ENCODE measurements around the gene LIPE.

Gene LIPE

GRCh38 chr19:42389899-42390298, 37.3 kb downstream of the LIPE start, which contains the start of gene CNFN:
TSS of gene CNFN (minus strand) at chr19:42390297. CDS start at chr19:42389037, 1,260 bp downstream.
- Mint-ChIP-seq H3K36me3 (ENCODE audit: low read depth) (no peaks in the 10 kb centered on the region), H3K27me3 (ENCODE audit: low read depth) (peaks cover 36% of the 10 kb centered on the region), H3K27ac (no peak within 1 kb of the TSS), H3K4me3 (no peak within 1 kb of the TSS), H3K4me1 (ENCODE audit: low read depth) (peaks cover 5% of the 10 kb centered on the region), H3K9me3 (no peaks in the 10 kb centered on the region)

DNA sequence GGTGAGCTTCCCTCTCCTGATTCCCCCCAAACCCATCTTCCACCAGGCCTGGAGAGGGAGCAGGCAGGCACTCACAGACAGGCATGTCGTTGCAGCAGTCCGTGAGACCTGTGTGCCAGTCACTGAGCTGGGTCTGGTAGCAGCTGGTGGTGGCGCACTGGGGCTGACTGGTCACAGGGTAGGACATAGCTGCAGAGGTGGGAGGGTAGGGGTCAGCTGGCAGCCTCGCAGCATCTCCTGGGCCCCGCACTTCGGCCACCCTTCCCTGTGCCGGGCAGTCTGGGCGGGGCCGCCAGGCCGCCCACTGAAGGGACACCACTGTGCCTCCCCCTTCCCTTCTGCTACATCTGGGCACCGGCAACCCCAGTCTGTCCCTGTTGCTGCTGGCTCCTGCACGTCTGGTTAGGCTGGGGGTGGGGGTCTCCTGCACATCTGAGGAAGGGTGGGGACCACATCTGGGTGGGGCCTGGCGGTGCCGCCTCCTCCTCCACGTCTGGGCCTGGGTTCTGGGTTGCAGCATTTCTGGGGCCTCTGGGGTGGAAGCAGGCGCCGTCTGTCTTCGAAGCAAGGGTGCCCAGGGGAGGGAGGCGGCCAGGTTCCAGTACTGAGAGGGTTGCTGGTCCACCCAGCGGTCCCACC, 38.2 kb downstream of the LIPE start:
- no peak overlapping the region for H3K4me3 Mint-ChIP-seq
- no peaks in the 10 kb centered on the region for H3K9me3 Mint-ChIP-seq
- H3K27me3 Mint-ChIP-seq (ENCODE audit: low read depth): peaks cover 36% of the 10 kb centered on the region
- no peaks in the 10 kb centered on the region for H3K36me3 Mint-ChIP-seq (ENCODE audit: low read depth)
- no peak overlapping the region for H3K27ac Mint-ChIP-seq
- peaks cover 5% of the 10 kb centered on the region for H3K4me1 Mint-ChIP-seq (ENCODE audit: low read depth)

DNA sequence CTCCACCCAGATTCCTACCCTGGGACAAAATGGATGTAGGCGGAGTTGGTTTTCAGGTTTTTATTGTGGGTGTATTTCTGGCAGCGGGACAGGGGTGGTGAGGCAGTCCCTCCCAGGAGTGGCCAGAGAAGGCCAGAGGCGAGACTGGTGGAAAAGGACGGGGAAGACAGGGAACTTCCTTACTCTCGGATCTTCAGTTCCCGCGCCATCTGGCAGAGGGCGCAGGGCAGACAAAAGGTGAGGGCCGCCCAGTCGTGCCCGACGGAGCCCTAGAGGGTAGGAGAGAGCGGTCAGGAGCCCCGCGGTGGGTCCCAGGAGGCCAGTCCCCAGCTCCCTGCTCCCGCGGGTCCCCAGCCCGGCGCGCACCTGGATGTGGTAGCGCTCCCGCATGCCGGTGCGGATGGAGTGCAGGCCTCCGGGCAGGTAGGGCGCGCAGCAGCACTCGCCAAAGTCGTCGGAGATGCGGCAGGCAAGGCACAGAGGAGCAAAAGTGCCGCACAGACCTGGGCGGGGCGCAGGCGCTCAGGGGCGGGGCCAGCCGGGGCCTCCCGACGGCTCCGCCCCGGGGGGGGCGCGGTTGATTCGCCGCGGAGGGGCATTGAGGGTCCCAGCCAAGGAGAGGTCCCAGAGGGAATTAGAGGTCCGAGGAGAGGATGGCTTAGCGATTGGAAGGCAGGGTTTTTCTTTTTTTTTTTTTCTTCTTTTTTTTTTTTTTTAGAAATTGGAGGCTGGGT, 40.0 kb downstream of the LIPE start:
- Mint-ChIP-seq H3K9me3 (no peaks in the 10 kb centered on the region), H3K27me3 (ENCODE audit: low read depth) (peaks cover 41% of the 10 kb centered on the region), H3K4me1 (ENCODE audit: low read depth) (peaks cover 5% of the 10 kb centered on the region), H3K4me3 (peak overlapping the region; percentile 49), H3K36me3 (ENCODE audit: low read depth) (no peaks in the 10 kb centered on the region), H3K27ac (no peak overlapping the region)

DNA sequence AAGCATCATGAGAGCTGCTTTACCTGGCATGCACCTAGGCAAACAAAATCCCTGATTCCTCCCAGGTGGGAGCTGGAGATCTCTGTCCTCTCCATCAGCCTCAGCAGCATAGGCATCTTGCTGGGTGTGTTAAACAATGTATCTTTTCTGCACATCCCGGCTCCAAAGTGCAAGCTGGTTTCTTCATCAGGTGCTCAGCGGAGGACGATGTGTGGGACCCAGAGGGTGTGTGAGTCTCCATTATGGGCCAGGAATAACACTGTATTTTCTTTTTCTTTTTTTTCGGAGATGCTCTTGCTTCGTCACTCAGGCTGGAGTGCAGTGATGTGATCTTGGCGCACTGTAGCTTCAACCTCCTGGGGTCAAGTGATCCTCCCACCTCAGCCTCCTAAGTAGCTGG, 47.0 kb downstream of the LIPE start:
- H3K27ac Mint-ChIP-seq: no peak overlapping the region
- no peak overlapping the region for H3K4me3 Mint-ChIP-seq
- peaks cover 7% of the 10 kb centered on the region for H3K27me3 Mint-ChIP-seq (ENCODE audit: low read depth)
- no peaks in the 10 kb centered on the region for H3K36me3 Mint-ChIP-seq (ENCODE audit: low read depth)
- H3K4me1 Mint-ChIP-seq (ENCODE audit: low read depth): no peaks in the 10 kb centered on the region
- no peaks in the 10 kb centered on the region for H3K9me3 Mint-ChIP-seq

- Mint-ChIP-seq H3K4me1 (ENCODE audit: low read depth) (no peaks in the 10 kb centered on the region), H3K27ac (no peak overlapping the region), H3K27me3 (ENCODE audit: low read depth) (peaks cover 7% of the 10 kb centered on the region), H3K9me3 (no peaks in the 10 kb centered on the region), H3K36me3 (ENCODE audit: low read depth) (no peaks in the 10 kb centered on the region), H3K4me3 (no peak overlapping the region)
These were observed 48.7 kb downstream of the LIPE start for GRCh38 chr19:42378225-42379215.

DNA sequence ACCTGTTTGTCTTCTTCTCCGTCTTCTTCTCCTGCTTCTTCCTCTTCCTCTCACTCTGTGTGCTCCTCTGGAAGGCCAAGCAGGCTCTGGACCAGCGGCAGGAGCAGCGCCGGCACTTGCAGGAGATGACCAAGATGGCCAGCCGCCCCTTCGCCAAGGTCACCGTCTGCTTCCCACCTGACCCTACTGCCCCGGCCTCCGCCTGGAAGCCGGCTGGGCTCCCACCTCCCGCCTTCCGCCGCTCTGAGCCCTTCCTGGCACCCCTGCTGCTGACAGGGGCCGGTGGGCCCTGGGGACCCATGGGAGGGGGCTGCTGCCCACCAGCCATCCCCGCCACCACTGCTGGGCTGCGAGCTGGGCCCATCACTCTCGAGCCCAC, 51.0 kb downstream of the LIPE start:
- Mint-ChIP-seq H3K36me3 (ENCODE audit: low read depth) (no peaks in the 10 kb centered on the region), H3K9me3 (no peaks in the 10 kb centered on the region), H3K4me1 (ENCODE audit: low read depth) (no peaks in the 10 kb centered on the region), H3K27ac (no peak overlapping the region), H3K27me3 (ENCODE audit: low read depth) (no peaks in the 10 kb centered on the region), H3K4me3 (no peak overlapping the region)

GRCh38 chr19:42375415-42376176, 51.6 kb downstream of the LIPE start:
- Mint-ChIP-seq H3K4me3 (no peak overlapping the region), H3K27me3 (ENCODE audit: low read depth) (no peaks in the 10 kb centered on the region), H3K27ac (no peak overlapping the region), H3K4me1 (ENCODE audit: low read depth) (no peaks in the 10 kb centered on the region), H3K36me3 (ENCODE audit: low read depth) (no peaks in the 10 kb centered on the region), H3K9me3 (no peaks in the 10 kb centered on the region)

- Mint-ChIP-seq H3K4me1 (ENCODE audit: low read depth) (no peaks in the 10 kb centered on the region), H3K27me3 (ENCODE audit: low read depth) (no peaks in the 10 kb centered on the region), H3K4me3 (no peak overlapping the region), H3K36me3 (ENCODE audit: low read depth) (no peaks in the 10 kb centered on the region), H3K27ac (no peak overlapping the region), H3K9me3 (no peaks in the 10 kb centered on the region)
These were observed 52.3 kb downstream of the LIPE start for GRCh38 chr19:42374826-42375376.

DNA sequence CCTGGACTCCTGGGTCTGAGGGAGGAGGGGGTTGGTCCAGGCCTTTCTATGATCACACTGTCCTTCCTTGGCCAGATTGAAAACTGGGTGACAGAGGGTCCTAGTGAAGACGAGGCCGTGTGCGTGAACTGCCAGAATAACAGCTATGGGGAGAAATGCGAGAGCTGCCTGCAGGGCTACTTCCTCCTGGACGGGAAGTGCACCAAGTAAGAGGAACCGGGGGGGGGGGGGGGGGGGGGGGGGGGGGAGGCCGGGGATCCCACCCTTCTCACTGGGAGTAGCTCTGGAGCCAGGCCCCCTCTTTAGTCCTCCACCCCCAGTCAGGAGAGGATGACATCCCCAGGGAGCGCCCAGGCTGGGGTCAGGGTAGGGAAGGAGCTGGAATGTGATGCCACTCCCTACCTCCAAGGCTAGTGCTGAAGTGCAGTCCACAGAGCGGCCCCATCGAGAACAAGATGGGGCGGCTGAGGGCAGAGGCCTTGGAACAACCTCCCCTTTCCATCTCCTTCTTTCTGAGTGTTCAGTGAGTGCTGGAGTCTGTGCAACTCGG, 56.5 kb downstream of the LIPE start:
- Mint-ChIP-seq H3K4me3 (no peak overlapping the region), H3K36me3 (ENCODE audit: low read depth) (no peaks in the 10 kb centered on the region), H3K27me3 (ENCODE audit: low read depth) (no peaks in the 10 kb centered on the region), H3K4me1 (ENCODE audit: low read depth) (no peaks in the 10 kb centered on the region), H3K27ac (no peak overlapping the region), H3K9me3 (no peaks in the 10 kb centered on the region)

DNA sequence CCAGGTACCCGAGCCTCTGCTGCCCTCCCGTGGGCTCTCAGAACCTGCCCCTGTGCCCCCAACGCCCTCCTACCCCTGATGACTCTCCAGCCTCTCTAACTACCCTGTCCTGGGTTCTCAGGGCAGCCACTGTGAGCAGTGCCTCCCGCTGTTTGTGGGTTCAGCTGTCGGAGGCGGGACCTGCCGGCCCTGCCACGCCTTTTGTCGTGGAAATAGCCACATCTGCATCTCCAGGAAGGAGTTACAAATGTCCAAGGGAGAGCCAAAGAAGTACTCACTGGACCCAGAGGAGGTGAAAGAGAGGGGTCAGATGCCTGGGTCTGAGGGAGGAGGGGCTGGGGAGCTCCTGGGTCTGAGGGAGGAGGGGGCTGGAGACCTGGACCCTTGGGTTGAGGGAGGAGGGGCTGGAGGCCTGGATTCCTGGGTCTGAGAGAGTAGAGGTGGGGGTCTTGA, 57.1 kb downstream of the LIPE start:
- Mint-ChIP-seq H3K27me3 (ENCODE audit: low read depth) (no peaks in the 10 kb centered on the region), H3K27ac (no peak overlapping the region), H3K4me3 (no peak overlapping the region), H3K4me1 (ENCODE audit: low read depth) (no peaks in the 10 kb centered on the region), H3K9me3 (no peaks in the 10 kb centered on the region), H3K36me3 (ENCODE audit: low read depth) (no peaks in the 10 kb centered on the region)

GRCh38 chr19:42369433-42370067, 57.6 kb downstream of the LIPE start:
- no peaks in the 10 kb centered on the region for H3K9me3 Mint-ChIP-seq
- no peaks in the 10 kb centered on the region for H3K36me3 Mint-ChIP-seq (ENCODE audit: low read depth)
- H3K27me3 Mint-ChIP-seq (ENCODE audit: low read depth): no peaks in the 10 kb centered on the region
- no peak overlapping the region for H3K27ac Mint-ChIP-seq
- H3K4me1 Mint-ChIP-seq (ENCODE audit: low read depth): no peaks in the 10 kb centered on the region
- no peak overlapping the region for H3K4me3 Mint-ChIP-seq

DNA sequence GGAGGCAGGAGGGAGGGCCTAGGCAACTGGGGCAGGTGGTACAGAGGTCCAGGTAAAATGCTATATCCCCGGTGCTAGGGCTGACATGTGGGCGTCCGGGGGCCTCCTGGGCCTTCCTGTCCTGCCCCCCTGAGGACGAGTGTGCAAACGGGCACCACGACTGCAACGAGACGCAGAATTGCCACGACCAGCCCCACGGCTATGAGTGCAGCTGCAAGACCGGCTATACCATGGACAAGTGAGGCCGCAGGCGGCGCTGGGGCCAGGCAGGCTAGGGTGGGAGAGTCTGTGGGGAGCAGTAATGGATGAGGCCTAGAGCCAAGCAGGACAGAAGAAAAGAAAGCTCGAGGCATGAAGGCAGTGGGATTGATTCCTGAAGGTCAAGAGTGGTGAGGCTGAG, 58.4 kb downstream of the LIPE start:
- Mint-ChIP-seq H3K36me3 (ENCODE audit: low read depth) (peaks cover 6% of the 10 kb centered on the region), H3K9me3 (no peaks in the 10 kb centered on the region), H3K27me3 (ENCODE audit: low read depth) (no peaks in the 10 kb centered on the region), H3K4me3 (no peak overlapping the region), H3K4me1 (ENCODE audit: low read depth) (no peaks in the 10 kb centered on the region), H3K27ac (no peak overlapping the region)

DNA sequence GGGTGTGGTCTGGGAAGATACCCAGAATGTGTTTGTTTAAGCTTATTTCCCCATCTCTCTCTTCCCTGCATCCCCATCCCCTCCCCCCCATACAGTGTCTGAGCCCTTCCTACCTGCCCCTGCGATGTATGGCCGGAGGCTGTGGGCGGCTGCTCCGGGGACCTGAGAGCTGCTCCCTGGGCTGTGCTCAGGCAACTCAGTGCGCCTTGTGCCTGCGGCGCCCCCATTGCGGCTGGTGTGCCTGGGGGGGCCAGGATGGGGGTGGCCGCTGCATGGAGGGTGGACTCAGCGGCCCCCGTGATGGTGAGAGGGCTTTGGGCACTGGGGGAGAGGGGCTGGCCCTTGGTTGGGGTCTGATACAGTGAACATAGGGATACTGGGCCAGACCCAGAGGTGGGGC, 58.8 kb downstream of the LIPE start:
- Mint-ChIP-seq H3K4me3 (no peak overlapping the region), H3K27ac (no peak overlapping the region), H3K36me3 (ENCODE audit: low read depth) (peaks cover 7% of the 10 kb centered on the region), H3K4me1 (ENCODE audit: low read depth) (no peaks in the 10 kb centered on the region), H3K9me3 (no peaks in the 10 kb centered on the region), H3K27me3 (ENCODE audit: low read depth) (no peaks in the 10 kb centered on the region)

Data from T-helper 1 cell treated with Interleukin-12 subunit alpha and Interleukin-12 subunit beta and Interleukin-4 antibody, amounts not matched to agents 30 μg/mL and 1 μg/mL, for 36 hours (primary cell).